A549 (cell line): Measurements from ENCODE around the gene ANKRD33.

Source experiments
- CEBPB ChIP-seq, 2 experiments: fragments of >200 bp in 1 of 2; sonication (Bioruptor Twin) in 1 of 2; formaldehyde crosslinking in 1 of 2; IDR thresholded peaks; 2 replicates each; pipeline ENCODE4 v1.6.1; 2012 to 2016
- CTCF ChIP-seq: fragments of >200 bp; sonication (Bioruptor Twin); formaldehyde crosslinking; IDR thresholded peaks from 3 replicates; pipeline ENCODE4 v1.5.1; 2016
- EP300 ChIP-seq, 2 experiments: fragments of >200 bp; sonication (Bioruptor Twin); formaldehyde crosslinking; IDR thresholded peaks; 2 replicates in 1 of 2; 3 replicates in 1 of 2; pipeline ENCODE4 v1.6.1; 2016 to 2017
- KDM1A ChIP-seq: fragments of 200-600 bp; sonication (generic); IDR thresholded peaks from 2 replicates; pipeline ENCODE4 v1.6.1; 2016; ENCODE audit warnings: low read depth, mild to moderate bottlenecking
- MYC ChIP-seq: IDR thresholded peaks from 2 replicates; pipeline ENCODE4 v1.6.1; 2012; ENCODE audit warnings: mild to moderate bottlenecking, inconsistent platforms, low read length, improper control_type of control experiment, borderline replicate concordance
- POLR2A ChIP-seq: IDR thresholded peaks from 2 replicates; pipeline ENCODE4 v1.6.1; 2012; ENCODE audit warnings: mild to moderate bottlenecking, low read length
- RFX5 ChIP-seq: fragments of 450-650 bp; IDR thresholded peaks from 2 replicates; pipeline ENCODE4 v1.7.1; 2014; ENCODE audit warnings: antibody characterized with exemption, mild to moderate bottlenecking, moderate library complexity
- TF ChIP-seq, protein P1 (sequence below): fragments of 200-600 bp; sonication (generic); IDR thresholded peaks from 2 replicates; pipeline ENCODE4 v1.6.1; 2016; ENCODE audit warnings: antibody characterized with exemption, mild to moderate bottlenecking, moderate library complexity
- TF ChIP-seq, protein P2 (sequence below): fragments of 450-650 bp; IDR thresholded peaks from 2 replicates; pipeline ENCODE4 v1.6.1; 2014; ENCODE audit warnings: antibody characterized with exemption
- TF ChIP-seq, protein P3 (sequence below): IDR thresholded peaks from 2 replicates; pipeline ENCODE4 v1.6.1; 2012

- TF ChIP-seq MYC (no peak), CEBPB (IDR thresholded peaks at IDR 0.05) (no peak), KDM1A (no peak), POLR2A (no peak), RFX5 (no peak), EP300 (IDR thresholded peaks at IDR 0.05) (no peak), CTCF (peak; percentile 80)
- TF ChIP-seq, protein P1, sequence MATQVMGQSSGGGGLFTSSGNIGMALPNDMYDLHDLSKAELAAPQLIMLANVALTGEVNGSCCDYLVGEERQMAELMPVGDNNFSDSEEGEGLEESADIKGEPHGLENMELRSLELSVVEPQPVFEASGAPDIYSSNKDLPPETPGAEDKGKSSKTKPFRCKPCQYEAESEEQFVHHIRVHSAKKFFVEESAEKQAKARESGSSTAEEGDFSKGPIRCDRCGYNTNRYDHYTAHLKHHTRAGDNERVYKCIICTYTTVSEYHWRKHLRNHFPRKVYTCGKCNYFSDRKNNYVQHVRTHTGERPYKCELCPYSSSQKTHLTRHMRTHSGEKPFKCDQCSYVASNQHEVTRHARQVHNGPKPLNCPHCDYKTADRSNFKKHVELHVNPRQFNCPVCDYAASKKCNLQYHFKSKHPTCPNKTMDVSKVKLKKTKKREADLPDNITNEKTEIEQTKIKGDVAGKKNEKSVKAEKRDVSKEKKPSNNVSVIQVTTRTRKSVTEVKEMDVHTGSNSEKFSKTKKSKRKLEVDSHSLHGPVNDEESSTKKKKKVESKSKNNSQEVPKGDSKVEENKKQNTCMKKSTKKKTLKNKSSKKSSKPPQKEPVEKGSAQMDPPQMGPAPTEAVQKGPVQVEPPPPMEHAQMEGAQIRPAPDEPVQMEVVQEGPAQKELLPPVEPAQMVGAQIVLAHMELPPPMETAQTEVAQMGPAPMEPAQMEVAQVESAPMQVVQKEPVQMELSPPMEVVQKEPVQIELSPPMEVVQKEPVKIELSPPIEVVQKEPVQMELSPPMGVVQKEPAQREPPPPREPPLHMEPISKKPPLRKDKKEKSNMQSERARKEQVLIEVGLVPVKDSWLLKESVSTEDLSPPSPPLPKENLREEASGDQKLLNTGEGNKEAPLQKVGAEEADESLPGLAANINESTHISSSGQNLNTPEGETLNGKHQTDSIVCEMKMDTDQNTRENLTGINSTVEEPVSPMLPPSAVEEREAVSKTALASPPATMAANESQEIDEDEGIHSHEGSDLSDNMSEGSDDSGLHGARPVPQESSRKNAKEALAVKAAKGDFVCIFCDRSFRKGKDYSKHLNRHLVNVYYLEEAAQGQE, result no peak
- TF ChIP-seq, protein P2, sequence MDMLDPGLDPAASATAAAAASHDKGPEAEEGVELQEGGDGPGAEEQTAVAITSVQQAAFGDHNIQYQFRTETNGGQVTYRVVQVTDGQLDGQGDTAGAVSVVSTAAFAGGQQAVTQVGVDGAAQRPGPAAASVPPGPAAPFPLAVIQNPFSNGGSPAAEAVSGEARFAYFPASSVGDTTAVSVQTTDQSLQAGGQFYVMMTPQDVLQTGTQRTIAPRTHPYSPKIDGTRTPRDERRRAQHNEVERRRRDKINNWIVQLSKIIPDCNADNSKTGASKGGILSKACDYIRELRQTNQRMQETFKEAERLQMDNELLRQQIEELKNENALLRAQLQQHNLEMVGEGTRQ, result no peak
- TF ChIP-seq, protein P3, sequence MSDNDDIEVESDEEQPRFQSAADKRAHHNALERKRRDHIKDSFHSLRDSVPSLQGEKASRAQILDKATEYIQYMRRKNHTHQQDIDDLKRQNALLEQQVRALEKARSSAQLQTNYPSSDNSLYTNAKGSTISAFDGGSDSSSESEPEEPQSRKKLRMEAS, result no peak
Measured at GRCh38 chr12:51923506-51924365, 35.8 kb downstream of the ANKRD33 start.
